Hepatocyte (in vitro differentiated cells): ENCODE measurements around the gene HDHD5.

Experiments used
- EZH2 ChIP-seq: fragments of 200-600 bp; sonication (generic); IDR thresholded peaks from 2 replicates; pipeline ENCODE4 v1.6.1; 2016; ENCODE audit warnings: antibody characterized with exemption, mild to moderate bottlenecking, borderline replicate concordance
- EZH2phosphoT487 ChIP-seq: fragments of 200-600 bp; sonication (generic); IDR thresholded peaks from one replicate; pipeline ENCODE4 v1.6.1; 2018; ENCODE audit warnings: antibody characterized with exemption, mild to moderate bottlenecking, low read depth, moderate library complexity; ENCODE audit not compliant: unreplicated experiment, severe bottlenecking
- TF ChIP-seq, protein P1 (sequence below): fragments of 200-600 bp; sonication (generic); IDR thresholded peaks from 2 replicates; pipeline ENCODE4 v1.5.1; 2016; ENCODE audit warnings: antibody characterized with exemption, mild to moderate bottlenecking; ENCODE audit not compliant: poor library complexity

- TF ChIP-seq, protein P1, sequence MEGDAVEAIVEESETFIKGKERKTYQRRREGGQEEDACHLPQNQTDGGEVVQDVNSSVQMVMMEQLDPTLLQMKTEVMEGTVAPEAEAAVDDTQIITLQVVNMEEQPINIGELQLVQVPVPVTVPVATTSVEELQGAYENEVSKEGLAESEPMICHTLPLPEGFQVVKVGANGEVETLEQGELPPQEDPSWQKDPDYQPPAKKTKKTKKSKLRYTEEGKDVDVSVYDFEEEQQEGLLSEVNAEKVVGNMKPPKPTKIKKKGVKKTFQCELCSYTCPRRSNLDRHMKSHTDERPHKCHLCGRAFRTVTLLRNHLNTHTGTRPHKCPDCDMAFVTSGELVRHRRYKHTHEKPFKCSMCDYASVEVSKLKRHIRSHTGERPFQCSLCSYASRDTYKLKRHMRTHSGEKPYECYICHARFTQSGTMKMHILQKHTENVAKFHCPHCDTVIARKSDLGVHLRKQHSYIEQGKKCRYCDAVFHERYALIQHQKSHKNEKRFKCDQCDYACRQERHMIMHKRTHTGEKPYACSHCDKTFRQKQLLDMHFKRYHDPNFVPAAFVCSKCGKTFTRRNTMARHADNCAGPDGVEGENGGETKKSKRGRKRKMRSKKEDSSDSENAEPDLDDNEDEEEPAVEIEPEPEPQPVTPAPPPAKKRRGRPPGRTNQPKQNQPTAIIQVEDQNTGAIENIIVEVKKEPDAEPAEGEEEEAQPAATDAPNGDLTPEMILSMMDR: no peak
- TF ChIP-seq EZH2phosphoT487: no peak
- TF ChIP-seq EZH2: no peak
Observed at GRCh38 chr22:17115236-17115635, 43.8 kb downstream of the HDHD5 start.
